HCT116 (cell line): ENCODE data around the gene SLC6A14. TPM values are rescaled to one million over a fixed set of nuclear protein-coding genes. Genes with fewer than 3 reads are reported as not detected.

Experiments
- ATAC-seq: fragments of 200-7000 bp; cut with Tn5 transposase; 2 replicates; pipeline ENCODE4 v1.9.1; 2020; ENCODE audit warnings: mild to moderate bottlenecking, moderate library complexity
- BruUV-seq: library from RNA; stranded (reverse); fragments of 400-500 nt; replicated peaks from 2 replicates; lab custom pipeline; 2021; lab: Mats Ljungman, UMichigan
- CTCF ChIA-PET: fragments of 300-600 bp; sonication (Branson Sonifier 250); formaldehyde crosslinking; loops from one replicate; lab custom pipeline; 2021; ENCODE audit warnings: antibody characterized with exemption; lab: Charles Lee
- POLR2A ChIA-PET: fragments of 300-600, 350-600 bp; sonication (Branson Sonifier 250); formaldehyde crosslinking; loops from one replicate; lab custom pipeline; 2021; ENCODE audit warnings: antibody characterized with exemption; lab: Charles Lee
- RAD21 ChIA-PET, 2 experiments: fragments of 300-600 bp; sonication (Branson Sonifier 250); formaldehyde crosslinking; loops; one replicate each; lab custom pipeline; 2023; ENCODE audit warnings: low total read pairs in 2 of 2; ENCODE audit not compliant: uncharacterized antibody in 2 of 2, unreplicated experiment in 2 of 2, low non-redundant PET in 1 of 2; lab: Charles Lee
- DNase-seq: peaks from one replicate; pipeline ENCODE4 v3.0.0-alpha.2; 2010; ENCODE audit warnings: low read depth, low spot score
- H2AFZ ChIP-seq: fragments of 200-600 bp; shearing (Covaris generic), sonication (generic); 2 replicates; pipeline ENCODE4 v1.6.1; 2017; ENCODE audit warnings: low read depth, mixed run types, mixed read lengths, antibody characterized with exemption, low read length; ENCODE audit not compliant: poor library complexity, severe bottlenecking
- H3K27ac ChIP-seq: 2 replicates; pipeline ENCODE4 v1.5.1; 2012; ENCODE audit warnings: low read depth, low read length
- H3K27me3 ChIP-seq: fragments of 200-600 bp; sonication (generic); 2 replicates; pipeline ENCODE4 v1.6.1; 2016; ENCODE audit warnings: mixed run types, low read length, mixed read lengths; ENCODE audit not compliant: insufficient read depth
- H3K36me3 ChIP-seq, 2 experiments: fragments of 200-500 bp in 1 of 2; fragments of 200-600 bp in 1 of 2; sonication (Bioruptor generic) in 1 of 2; sonication (generic) in 1 of 2; 2 replicates each; pipeline versions ENCODE4 v1.5.1 to v1.6.1; 2014 to 2016; ENCODE audit warnings: low read length in 2 of 2, inconsistent platforms in 1 of 2, mixed read lengths in 1 of 2, mixed run types in 1 of 2; ENCODE audit not compliant: insufficient read depth in 2 of 2, control insufficient read depth in 1 of 2
- H3K4me1 ChIP-seq, 2 experiments: fragments of 200-600 bp in 1 of 2; sonication (generic) in 1 of 2; 2 replicates each; pipeline versions ENCODE4 v1.5.1 to v1.6.1; 2012 to 2017; ENCODE audit warnings: low read length in 2 of 2, inconsistent platforms in 1 of 2, mild to moderate bottlenecking in 1 of 2, mixed read lengths in 1 of 2, mixed run types in 1 of 2, moderate library complexity in 1 of 2; ENCODE audit not compliant: insufficient read depth in 2 of 2, control insufficient read depth in 1 of 2
- H3K4me2 ChIP-seq: fragments of 200-600 bp; sonication (generic); 2 replicates; pipeline ENCODE4 v1.6.1; 2017; ENCODE audit warnings: mixed run types, low read length, mixed read lengths
- H3K4me3 ChIP-seq, 2 experiments: fragments of 200-600 bp in 1 of 2; sonication (generic) in 1 of 2; replicated peaks in 1 of 2; 2 replicates each; pipeline ENCODE4 v1.5.1; 2011 to 2016; ENCODE audit warnings: low read length in 2 of 2, control low read depth in 1 of 2, low read depth in 1 of 2, mild to moderate bottlenecking in 1 of 2, mixed read lengths in 1 of 2, mixed run types in 1 of 2
- H3K79me2 ChIP-seq: fragments of 200-600 bp; sonication (generic); 2 replicates; pipeline ENCODE4 v1.6.1; 2017; ENCODE audit warnings: mild to moderate bottlenecking, mixed run types, low read length, moderate library complexity, mixed read lengths; ENCODE audit not compliant: insufficient read depth
- H3K9ac ChIP-seq: fragments of 200-600 bp; sonication (generic); 2 replicates; pipeline ENCODE4 v1.6.1; 2016; ENCODE audit warnings: low read length, mixed read lengths
- H3K9me2 ChIP-seq: fragments of 200-600 bp; sonication (generic), shearing (Covaris generic); 2 replicates; pipeline ENCODE4 v1.6.1; 2017; ENCODE audit warnings: mixed run types, mild to moderate bottlenecking, moderate library complexity; ENCODE audit not compliant: insufficient read depth
- H3K9me3 ChIP-seq, 2 experiments: fragments of 200-500 bp in 1 of 2; fragments of 200-600 bp in 1 of 2; sonication (Bioruptor generic) in 1 of 2; sonication (generic) in 1 of 2; 2 replicates each; pipeline ENCODE4 v1.6.1; 2014 to 2017; ENCODE audit warnings: low read length in 2 of 2, mixed read lengths in 2 of 2, inconsistent platforms in 1 of 2, low read depth in 1 of 2, mild to moderate bottlenecking in 1 of 2, mixed run types in 1 of 2, moderate library complexity in 1 of 2; ENCODE audit not compliant: control insufficient read depth in 1 of 2, insufficient read depth in 1 of 2
- H4K20me1 ChIP-seq: fragments of 200-600 bp; sonication (generic), shearing (Covaris generic); 2 replicates; pipeline ENCODE4 v1.6.1; 2017; ENCODE audit warnings: mixed run types, mild to moderate bottlenecking, moderate library complexity; ENCODE audit not compliant: insufficient read depth
- CEBPB ChIP-seq: IDR thresholded peaks from 2 replicates; pipeline ENCODE4 v1.6.1; 2012; ENCODE audit warnings: low read depth
- EZH2 ChIP-seq: fragments of 200-600 bp; sonication (generic); IDR thresholded peaks from 2 replicates; pipeline ENCODE4 v1.6.1; 2017; ENCODE audit warnings: antibody characterized with exemption, mixed run types
- FOSL1 ChIP-seq: IDR thresholded peaks from 2 replicates; pipeline ENCODE4 v1.6.1; 2012; ENCODE audit warnings: low read depth
- JUND ChIP-seq: IDR thresholded peaks from 2 replicates; pipeline ENCODE4 v1.6.1; 2012
- POLR2A ChIP-seq: IDR thresholded peaks from 2 replicates; pipeline ENCODE4 v1.7.0; 2011; ENCODE audit warnings: borderline replicate concordance; ENCODE audit not compliant: insufficient read depth, insufficient read length; ENCODE audit errors: extremely low read depth
- POLR2AphosphoS5 ChIP-seq: IDR thresholded peaks from 2 replicates; pipeline ENCODE4 v1.6.1; 2011; ENCODE audit warnings: mild to moderate bottlenecking, low read depth, low read length, moderate library complexity
- SP1 ChIP-seq: IDR thresholded peaks from 2 replicates; pipeline ENCODE4 v1.6.1; 2012; ENCODE audit warnings: low read depth
- SRF ChIP-seq: IDR thresholded peaks from 2 replicates; pipeline ENCODE4 v1.6.1; 2012; ENCODE audit warnings: low read depth
- YY1 ChIP-seq: IDR thresholded peaks from 2 replicates; pipeline ENCODE4 v1.6.1; 2011; ENCODE audit warnings: low read length, low read depth, moderate library complexity, mild to moderate bottlenecking; ENCODE audit not compliant: insufficient replicate concordance; ENCODE audit errors: extremely low read depth
- intact Hi-C: fragments of 100-400 bp; cut with micrococcal nuclease; formaldehyde crosslinking; loops from 2 replicates; pipeline ENCODE4 v1.10.0; 2022
- total RNA-seq: library from RNA; stranded (reverse); gene quantifications from one replicate; pipeline ENCODE4 v1.2.1, GENCODE V29; 2021; ENCODE audit not compliant: unreplicated experiment
- TF ChIP-seq, protein P1 (sequence below): IDR thresholded peaks from 2 replicates; pipeline ENCODE4 v1.6.1; 2012; ENCODE audit warnings: low read depth
- TF ChIP-seq, protein P2 (sequence below), 3 experiments: fragments of 200-600 bp in 1 of 3; sonication (generic) in 1 of 3; IDR thresholded peaks in 2 of 3; conservative IDR thresholded peaks in 1 of 3; 2 replicates each; pipeline ENCODE4 v1.5.1; 2012 to 2017; ENCODE audit warnings: low read depth in 2 of 3, low read length in 2 of 3, antibody characterized with exemption in 1 of 3, borderline replicate concordance in 1 of 3, control low read depth in 1 of 3, mild to moderate bottlenecking in 1 of 3, mixed read lengths in 1 of 3, mixed run types in 1 of 3, moderate library complexity in 1 of 3; ENCODE audit not compliant: insufficient read depth in 1 of 3

The SLC6A14 gene
- total RNA-seq, 1 experiment from 2014 or later = 0.05 TPM

DNA sequence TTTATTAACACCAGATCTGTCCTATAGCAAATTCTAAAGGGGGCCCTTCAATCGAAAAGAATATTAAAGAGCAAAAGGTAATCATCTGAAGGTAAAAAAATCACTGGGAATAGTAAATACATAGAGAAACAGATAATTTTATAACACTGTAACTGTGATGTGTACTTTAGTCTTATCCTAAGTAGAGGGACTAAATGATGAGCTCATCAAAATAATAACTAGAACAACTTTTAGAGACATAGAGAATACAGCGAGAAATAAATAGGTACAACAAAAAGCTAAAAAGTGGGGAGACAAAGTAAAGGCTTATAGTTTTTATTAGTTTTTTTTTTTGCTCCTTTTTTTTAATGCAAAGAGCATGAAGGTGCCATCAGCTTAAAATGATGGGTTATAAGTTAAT is 43.7 kb downstream of the SLC6A14 start:
- Histone ChIP-seq H3K4me1 (no peaks in the 10 kb centered on the region), H3K4me2 (no peak overlapping the region), H3K27ac (no peak overlapping the region), H3K9ac (no peak overlapping the region), H2AFZ (no peak overlapping the region)
- intact Hi-C loops = loop anchor here (10.0 kb wide), 1 partner anchor 1775 kb away; no protein-coding TSS in a partner anchor
- CTCF ChIA-PET = no interaction called here
- no TSS peak for BruUV-seq
- no peak for TF ChIP-seq POLR2AphosphoS5
- TF ChIP-seq POLR2A = no peak
- TF ChIP-seq, protein P1, sequence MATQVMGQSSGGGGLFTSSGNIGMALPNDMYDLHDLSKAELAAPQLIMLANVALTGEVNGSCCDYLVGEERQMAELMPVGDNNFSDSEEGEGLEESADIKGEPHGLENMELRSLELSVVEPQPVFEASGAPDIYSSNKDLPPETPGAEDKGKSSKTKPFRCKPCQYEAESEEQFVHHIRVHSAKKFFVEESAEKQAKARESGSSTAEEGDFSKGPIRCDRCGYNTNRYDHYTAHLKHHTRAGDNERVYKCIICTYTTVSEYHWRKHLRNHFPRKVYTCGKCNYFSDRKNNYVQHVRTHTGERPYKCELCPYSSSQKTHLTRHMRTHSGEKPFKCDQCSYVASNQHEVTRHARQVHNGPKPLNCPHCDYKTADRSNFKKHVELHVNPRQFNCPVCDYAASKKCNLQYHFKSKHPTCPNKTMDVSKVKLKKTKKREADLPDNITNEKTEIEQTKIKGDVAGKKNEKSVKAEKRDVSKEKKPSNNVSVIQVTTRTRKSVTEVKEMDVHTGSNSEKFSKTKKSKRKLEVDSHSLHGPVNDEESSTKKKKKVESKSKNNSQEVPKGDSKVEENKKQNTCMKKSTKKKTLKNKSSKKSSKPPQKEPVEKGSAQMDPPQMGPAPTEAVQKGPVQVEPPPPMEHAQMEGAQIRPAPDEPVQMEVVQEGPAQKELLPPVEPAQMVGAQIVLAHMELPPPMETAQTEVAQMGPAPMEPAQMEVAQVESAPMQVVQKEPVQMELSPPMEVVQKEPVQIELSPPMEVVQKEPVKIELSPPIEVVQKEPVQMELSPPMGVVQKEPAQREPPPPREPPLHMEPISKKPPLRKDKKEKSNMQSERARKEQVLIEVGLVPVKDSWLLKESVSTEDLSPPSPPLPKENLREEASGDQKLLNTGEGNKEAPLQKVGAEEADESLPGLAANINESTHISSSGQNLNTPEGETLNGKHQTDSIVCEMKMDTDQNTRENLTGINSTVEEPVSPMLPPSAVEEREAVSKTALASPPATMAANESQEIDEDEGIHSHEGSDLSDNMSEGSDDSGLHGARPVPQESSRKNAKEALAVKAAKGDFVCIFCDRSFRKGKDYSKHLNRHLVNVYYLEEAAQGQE = no peak
- TF ChIP-seq FOSL1 = no peak
- TF ChIP-seq, protein P2, sequence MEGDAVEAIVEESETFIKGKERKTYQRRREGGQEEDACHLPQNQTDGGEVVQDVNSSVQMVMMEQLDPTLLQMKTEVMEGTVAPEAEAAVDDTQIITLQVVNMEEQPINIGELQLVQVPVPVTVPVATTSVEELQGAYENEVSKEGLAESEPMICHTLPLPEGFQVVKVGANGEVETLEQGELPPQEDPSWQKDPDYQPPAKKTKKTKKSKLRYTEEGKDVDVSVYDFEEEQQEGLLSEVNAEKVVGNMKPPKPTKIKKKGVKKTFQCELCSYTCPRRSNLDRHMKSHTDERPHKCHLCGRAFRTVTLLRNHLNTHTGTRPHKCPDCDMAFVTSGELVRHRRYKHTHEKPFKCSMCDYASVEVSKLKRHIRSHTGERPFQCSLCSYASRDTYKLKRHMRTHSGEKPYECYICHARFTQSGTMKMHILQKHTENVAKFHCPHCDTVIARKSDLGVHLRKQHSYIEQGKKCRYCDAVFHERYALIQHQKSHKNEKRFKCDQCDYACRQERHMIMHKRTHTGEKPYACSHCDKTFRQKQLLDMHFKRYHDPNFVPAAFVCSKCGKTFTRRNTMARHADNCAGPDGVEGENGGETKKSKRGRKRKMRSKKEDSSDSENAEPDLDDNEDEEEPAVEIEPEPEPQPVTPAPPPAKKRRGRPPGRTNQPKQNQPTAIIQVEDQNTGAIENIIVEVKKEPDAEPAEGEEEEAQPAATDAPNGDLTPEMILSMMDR (IDR thresholded peaks at IDR 0.05 in 2 of 3, conservative IDR thresholded peaks at IDR 0.05 in 1 of 3; ENCODE audit: borderline replicate concordance in 1 of 3, insufficient read depth in 1 of 3, low read depth in 2 of 3, low read length in 2 of 3) = no peak
- no peak for TF ChIP-seq JUND
- no peak for TF ChIP-seq EZH2
- TF ChIP-seq YY1 = no peak
- TF ChIP-seq CEBPB = no peak
- TF ChIP-seq SRF = no peak
- no peak for TF ChIP-seq SP1
- TF ChIP-seq, all 23 proteins: peak for 0
- ChIA-PET RAD21 (no interaction called here), POLR2A (no interaction called here)
- Histone ChIP-seq H3K36me3 (no peaks in the 10 kb centered on the region), H3K27me3 (no peaks in the 10 kb centered on the region), H3K4me3 (no peak overlapping the region), H3K9me2 (no peaks in the 10 kb centered on the region), H3K9me3 (no peaks in the 10 kb centered on the region), H3K79me2 (no peaks in the 10 kb centered on the region), H4K20me1 (no peaks in the 10 kb centered on the region)
- DNase-seq = no peak
- ATAC-seq = no peak
